GM21515 (cell line): ENCODE data around the gene IL4I1.

Experiments used
- ATAC-seq: cut with Tn5 transposase; IDR thresholded peaks from one replicate; pipeline ENCODE4 v1.9.1; 2021; ENCODE audit not compliant: unreplicated experiment

IL4I1 gene

DNA sequence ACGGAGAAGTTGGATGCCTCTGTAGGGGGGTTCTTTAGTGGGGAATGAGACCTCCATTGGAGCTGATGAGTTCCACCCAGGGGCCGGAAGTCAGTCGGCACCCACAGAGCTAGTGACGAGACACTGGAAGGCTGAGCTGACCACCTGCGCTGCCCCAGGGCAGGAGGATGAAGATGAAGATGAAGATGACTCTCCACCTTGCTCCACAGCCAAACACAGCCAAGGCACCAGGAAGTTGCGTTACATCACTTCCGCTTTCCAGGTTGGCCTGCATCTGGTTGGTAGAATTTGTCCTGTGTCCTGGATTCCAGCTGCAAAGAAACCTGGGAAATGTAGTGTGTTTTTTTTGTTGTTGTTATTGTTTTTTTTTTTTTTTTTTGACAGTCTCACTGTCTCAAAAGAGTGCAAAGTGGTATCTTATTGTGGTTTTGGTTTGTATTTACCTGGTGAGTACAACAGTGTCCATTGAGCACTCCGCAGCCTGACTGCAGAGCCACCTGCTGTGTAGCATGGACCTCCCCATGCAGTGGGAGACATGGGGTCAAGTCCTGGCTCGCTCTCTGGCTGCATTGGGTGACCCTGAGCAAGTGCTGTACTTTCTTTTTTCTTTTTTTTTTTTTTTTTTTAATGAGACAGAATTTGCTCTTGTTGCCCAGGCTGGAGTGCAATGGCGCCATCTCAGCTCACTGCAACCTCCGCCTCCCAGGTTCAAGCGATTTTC, 17.3 kb downstream of the IL4I1 start:
- ATAC-seq: no peak

DNA sequence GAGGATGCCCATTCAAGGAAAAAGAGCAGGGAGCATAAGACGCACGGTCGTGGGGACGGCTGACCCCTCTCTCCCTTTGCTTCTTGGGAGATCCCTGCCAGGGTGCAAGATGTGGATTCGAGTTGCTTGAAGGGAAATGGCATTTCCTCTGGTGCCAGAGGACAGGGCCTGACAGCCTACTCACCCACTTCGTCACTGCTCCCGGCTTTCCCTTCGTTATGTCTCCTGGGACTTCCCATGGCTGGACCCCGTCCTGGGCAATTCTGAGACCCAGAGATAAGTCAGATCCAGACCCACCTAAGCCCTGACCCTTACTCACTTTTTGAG, 18.0 kb downstream of the IL4I1 start:
- ATAC-seq: no peak

DNA sequence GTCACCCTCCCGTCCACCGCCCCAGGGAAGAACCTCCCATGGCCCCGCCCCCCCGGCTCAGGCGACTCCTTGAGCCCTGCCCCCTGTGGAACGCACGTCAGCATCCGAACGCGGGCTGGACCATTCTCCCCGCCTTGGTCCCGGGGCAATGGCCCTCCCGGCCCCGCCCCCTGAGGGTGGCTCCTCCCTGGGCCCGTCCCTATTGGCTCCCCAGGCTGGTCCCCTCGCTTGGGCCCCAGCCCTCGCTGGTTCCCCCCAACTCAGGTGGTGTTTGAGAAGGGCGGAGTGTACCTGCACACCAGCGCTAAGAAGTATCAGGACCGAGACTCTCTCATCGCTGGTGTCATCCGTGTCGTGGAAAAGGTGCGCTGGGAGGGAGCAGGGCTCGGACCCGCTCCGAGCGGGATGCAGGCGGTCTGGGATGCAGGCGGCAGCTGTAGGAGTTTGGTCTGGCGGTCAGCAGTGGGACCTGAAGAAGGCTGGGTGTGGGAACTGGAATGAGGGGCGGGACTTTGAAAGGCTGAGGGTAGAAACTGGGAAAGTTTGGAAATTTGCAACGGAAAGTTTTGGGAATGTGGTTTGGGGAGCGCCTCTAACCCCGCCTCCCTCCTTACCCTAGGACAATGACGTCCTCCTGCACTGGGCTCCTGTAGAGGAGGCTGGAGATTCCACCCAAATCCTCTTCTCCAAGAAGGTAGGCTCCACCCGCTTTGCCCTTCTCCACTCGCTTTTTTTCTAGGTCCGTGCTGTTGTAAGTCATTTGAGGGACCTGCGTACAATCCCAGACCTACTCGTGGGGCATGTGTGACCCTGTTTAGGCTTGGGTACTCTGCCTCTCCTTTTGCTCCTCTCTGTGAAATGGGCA, 18.6 kb downstream of the IL4I1 start:
- ATAC-seq: peak; percentile 42

GRCh38 chr19:49877020-49877878, 19.4 kb downstream of the IL4I1 start, which contains the start of the genes AKT1S1 and TBC1D17:
AKT1S1 (minus strand) TSS chr19:49877355; CDS start chr19:49873295, 4,060 bp downstream.
TBC1D17 (plus strand) TSS chr19:49877702; CDS start chr19:49877724, 22 bp downstream.
- peak; percentile 53 for ATAC-seq

GRCh38 chr19:49876422-49877019, 20.2 kb downstream of the IL4I1 start:
- peak; percentile 48 for ATAC-seq

- no peak for ATAC-seq
Measured at GRCh38 chr19:49875857-49876421, 20.7 kb downstream of the IL4I1 start.

DNA sequence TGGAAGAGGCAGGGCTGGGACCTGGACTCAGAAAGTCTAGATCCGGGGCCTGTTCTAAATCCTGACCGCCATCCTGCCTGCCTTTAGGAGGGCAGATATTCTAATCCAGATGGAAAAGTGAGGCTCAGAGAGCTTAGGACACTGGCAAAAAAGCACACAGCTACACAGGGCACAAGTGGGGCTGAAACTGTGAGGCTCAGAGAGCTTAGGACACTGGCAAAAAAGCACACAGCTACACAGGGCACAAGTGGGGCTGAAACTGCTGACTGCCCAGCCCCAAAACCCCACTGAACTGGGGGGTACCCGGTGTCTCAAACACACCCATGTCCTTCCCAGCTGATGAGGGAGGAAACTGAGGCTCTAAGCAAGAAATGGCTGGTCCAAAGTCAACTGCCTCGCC, 21.5 kb downstream of the IL4I1 start:
- ATAC-seq: no peak

DNA sequence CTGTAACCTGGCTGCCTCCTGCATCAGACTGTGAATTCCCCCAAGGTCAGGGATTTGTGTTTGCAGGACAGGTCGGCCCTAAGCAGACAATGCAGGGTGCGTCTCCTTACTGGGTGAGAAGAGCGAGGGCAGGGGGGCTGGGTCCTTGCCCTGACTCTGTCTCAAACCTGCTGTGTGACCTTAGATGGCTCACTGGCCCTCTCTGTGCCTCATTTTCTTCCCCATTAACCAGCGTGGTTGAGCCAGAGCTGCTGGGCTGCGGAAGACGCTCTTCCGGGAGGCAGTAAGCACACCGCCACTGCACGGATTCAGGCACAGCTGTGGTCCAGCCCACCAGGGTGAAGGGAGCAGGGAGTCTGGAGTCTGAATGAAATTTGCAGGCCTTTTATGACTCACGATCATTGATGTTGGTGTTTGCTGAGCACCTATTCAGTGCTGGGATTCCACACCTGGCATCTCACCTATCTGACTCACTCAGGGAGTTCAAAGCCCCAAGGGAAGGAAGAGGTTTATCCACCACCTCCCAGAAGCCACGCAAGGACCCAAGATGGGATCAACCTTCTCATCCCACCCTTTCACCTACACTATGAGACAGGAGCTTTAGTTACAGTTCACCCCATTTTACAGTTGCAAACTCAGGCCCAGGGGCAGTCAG, 22.1 kb downstream of the IL4I1 start:
- ATAC-seq: no peak

GRCh38 chr19:49873834-49874233, 22.9 kb downstream of the IL4I1 start:
- no peak for ATAC-seq

DNA sequence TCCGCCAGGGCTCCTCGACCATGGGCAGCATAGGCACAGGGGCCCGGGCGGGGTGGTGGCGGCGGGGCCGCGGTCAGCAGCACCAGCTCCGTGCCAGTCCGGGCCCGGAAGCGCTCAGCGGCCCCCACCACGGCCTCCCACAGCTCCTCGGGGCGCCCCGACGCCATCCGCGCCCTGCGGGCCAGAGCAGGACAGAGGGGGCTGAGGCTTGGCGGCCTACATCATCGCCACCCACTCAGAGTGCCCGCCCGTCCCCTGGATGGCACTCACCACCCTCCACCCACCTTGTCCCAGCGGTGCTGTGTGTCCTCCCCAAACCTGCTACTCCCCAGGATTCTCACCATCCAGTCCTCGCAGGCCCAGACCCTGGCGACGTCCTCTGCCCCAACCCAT, 23.6 kb downstream of the IL4I1 start:
- ATAC-seq: no peak

- ATAC-seq: no peak
Measured at GRCh38 chr19:49872245-49873128, 24.2 kb downstream of the IL4I1 start.

DNA sequence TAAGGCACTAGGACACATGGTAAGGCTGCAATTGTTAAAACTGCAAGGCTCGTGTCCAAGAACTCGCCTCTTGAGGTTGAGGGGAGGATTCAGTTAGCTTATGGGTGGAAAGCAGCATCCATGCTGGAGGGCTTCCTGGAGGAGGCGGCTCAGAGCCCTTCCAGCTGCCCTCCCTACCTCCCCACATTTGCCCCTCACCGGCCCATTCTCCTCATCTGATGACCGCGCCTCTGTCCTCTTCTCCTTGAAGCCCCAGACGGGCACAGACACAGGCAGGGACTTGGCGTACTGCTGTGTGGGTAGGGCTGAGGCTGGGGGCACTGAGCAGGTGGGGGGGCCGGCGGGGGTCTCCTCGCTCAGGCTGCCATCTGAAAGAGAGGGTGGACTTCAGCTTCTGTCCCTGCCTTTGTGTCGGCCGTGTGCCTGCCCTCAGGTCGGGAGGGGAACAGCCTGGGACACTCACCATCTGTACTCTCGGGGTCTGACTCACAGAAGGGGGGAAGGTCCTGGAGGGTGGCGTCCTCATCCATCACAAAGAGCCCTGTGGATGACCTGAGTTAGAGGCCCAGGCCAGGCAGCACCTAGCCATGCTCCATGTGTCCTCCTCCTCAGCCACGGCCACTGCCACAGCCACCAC, 25.2 kb downstream of the IL4I1 start:
- ATAC-seq: no peak

DNA sequence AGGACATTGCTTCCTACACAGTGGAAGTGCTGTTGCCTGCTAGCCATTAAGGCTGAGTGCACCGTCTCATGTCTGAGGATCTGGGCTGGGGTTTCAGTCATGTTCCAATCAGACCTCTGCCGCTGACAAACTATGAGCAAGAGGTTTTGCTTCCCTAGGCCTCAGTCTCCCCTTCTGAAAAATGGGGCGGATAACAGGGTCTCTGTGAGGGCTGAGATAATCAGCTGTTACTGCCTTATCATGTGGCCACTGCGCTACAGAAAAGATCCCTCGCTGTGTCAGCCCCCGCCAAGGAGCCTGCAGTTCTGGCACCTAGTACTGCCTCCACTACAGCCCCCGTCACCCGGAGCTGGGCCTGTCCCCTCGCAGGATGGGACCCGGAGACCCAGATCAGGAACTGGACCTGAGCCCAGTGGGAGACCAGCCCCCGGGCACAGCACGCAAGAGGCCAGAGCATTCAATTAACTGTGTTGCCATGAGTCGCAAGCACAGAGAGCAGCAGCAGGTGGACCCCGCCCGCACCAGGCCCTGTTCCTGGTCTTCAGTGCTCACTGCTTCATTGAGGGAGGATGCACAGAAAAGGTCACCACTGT, 26.3 kb downstream of the IL4I1 start:
- no peak for ATAC-seq

DNA sequence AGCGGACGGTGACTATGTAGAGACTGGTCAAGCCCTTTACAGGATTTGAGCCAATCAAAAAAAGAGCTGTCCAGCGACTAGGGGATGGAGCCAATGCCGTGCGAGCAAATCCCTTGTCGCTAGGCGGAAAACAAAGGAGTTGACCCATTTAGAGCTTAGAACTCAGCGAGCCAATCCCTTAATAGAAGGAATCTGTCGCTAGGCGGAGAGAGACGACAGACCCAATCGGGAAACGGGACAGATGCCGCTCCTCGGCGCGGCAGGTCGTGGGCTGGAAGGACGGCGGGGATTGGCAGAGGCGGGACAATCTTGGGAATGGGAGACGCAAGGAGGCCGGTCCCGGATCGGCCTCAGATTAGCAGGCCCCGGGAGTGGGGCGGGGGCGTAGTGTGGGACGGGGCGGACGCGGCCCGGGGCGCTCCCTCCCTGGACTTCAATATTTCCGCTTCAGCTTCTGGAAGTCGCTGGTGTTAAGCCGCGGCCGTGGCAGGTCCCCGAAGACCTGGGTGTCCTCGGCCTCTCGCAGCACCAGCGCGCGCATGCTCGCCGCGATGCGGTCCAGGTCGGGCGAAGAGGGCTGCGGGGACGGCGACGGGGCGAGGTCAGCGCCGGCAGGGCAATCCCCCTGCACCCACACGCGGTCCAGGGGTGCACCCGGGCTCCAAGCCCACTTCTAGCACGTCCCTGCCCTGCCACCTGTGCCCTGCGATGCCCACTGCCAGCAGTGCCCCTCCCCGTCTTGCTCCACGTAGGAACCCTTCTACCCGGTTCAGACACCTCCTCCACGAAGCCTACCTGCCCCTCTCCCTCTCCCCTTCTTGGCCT, 27.0 kb downstream of the IL4I1 start:
- ATAC-seq: peak; percentile 55

DNA sequence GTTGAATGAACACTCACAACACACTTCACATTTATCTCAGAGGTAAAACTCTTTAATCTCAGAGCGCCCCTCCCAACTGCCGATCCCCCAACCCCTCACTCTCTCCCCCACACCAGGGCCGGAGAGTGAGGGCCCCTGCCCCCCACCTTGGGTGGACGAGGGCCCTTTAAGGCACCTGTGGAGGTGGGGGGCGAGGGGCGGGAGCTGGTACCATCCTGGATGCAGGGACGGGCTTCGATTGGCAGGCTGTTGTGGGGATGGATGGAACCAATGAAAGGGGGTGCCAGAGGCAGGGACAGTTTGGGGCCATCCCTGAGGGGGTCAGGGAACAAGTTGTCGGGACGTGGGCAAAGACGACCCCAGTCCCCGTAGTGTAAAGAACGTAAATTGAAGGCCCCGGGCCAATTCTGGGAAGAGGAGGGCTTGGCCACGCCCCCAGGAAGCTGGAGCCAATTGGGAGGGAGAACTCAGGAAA, 27.6 kb downstream of the IL4I1 start:
- ATAC-seq: no peak

DNA sequence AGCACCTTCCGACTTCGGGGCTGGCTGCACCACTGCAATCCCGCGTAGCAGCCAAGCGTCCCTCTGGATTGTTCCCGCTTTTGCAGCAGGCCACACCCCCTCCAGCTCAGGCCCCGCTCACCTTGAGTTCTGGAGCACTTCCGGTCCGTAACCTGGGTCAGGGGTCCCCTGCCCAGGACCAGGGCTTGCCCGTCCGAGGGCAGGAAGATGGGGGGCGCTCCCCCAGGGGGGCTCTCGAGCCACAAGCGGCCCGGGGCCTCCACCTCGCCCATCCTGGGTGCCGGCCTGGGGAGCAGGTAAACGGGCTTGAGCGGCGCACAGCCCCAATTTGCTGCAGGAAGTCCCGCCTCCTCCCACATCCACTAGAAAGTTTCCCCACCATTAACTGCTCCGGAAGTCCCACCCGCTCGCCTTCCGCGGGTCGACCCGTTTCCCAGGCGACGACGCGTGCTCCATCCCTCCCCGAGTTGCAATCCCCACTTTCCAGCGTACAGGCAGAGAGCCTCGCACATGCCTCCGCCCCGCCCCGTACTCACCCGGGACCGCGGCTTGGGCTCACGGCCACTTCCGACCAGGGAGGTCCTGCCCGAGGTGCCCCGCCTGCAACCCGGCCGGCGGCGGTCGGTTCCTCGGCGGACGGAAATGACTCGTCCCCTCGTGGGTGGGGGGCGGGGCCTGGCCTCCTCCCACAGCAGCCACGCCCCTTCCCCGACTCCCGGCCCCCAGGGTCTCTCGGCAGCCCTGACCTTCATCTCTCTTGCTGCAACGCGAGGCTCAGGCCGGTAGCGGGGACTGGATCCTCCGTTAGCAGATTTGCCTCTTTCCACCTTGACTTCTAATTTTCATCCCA, 29.5 kb downstream of the IL4I1 start, which contains the start of gene PNKP:
Gene PNKP (minus strand): TSS at position 644 of the 850 bp plus-strand sequence. CDS start 372 bp downstream, at position 272.
- ATAC-seq: peak; percentile 37
